ENCODE measurements around the gene XRCC3.

The XRCC3 gene

GRCh38 chr14:103738701-103739451 is 23.6 kb upstream of the XRCC3 start:
- no peak for DNase-seq (ENCODE audit: low spot score)

DNA sequence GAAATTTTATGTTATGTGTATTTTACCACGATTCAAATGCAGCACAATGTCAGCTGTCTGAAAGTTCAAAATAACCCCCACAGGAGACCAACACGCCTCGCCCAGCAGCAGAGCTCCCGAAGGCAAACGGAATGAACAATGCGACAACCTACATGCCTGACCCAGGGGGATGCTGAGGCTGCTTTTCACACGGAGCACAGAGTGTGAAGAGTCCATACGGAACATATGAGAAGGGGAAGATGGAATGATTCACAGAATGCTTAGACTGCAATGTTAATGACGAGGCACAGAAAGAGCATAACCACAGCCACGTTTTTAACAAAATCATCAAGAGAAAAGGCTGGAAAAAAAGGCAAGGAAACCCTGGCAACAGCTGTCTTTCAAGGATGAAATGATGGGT is 22.9 kb upstream of the XRCC3 start:
- no peak for DNase-seq (ENCODE audit: low spot score)

GRCh38 chr14:103737432-103738045 is 22.3 kb upstream of the XRCC3 start:
- no peak for DNase-seq (ENCODE audit: low spot score)

GRCh38 chr14:103736546-103737431 is 21.5 kb upstream of the XRCC3 start:
- DNase-seq (ENCODE audit: low spot score): no peak

- DNase-seq (ENCODE audit: low spot score): no peak
These were observed 20.7 kb upstream of the XRCC3 start for GRCh38 chr14:103735815-103736545.

DNA sequence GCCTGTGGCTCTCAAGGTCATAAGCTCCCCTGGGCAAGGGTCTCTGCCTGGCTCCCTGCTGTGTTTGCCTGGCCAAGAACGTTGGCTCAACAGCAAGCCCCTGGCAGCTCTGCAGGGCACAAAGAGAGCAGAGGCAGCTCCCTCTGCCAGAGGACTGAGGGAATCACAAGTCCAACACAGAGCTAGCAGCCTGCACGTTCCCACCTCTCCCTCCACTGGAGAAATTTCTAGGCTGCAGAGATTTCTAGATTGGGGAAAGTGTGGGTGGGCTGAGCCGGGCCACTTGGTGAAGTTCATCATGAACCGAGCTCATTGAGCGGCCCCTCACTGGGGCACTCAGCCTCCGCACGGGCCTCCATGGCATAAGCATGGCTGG is 20.2 kb upstream of the XRCC3 start:
- DNase-seq (ENCODE audit: low spot score): no peak

DNA sequence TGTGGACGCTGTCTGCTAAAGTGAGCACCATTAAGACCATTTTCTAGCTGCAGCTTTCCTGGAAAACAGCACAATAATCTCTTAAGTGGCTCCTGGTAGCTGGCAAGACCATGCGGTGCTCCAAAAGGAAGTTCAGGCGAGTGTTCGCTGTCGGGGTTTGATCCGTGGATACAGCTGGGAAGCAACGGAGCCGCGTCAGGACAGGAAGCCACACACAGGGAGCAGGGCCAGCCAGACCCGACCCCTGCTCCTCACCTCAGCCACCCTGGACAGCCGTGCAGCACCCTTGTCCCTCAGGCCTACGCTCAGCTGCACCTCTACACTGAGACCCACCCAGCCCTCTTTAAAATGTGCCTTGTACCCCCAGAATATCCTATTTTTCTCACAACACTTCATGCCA is 19.8 kb upstream of the XRCC3 start:
- DNase-seq (ENCODE audit: low spot score): no peak

DNA sequence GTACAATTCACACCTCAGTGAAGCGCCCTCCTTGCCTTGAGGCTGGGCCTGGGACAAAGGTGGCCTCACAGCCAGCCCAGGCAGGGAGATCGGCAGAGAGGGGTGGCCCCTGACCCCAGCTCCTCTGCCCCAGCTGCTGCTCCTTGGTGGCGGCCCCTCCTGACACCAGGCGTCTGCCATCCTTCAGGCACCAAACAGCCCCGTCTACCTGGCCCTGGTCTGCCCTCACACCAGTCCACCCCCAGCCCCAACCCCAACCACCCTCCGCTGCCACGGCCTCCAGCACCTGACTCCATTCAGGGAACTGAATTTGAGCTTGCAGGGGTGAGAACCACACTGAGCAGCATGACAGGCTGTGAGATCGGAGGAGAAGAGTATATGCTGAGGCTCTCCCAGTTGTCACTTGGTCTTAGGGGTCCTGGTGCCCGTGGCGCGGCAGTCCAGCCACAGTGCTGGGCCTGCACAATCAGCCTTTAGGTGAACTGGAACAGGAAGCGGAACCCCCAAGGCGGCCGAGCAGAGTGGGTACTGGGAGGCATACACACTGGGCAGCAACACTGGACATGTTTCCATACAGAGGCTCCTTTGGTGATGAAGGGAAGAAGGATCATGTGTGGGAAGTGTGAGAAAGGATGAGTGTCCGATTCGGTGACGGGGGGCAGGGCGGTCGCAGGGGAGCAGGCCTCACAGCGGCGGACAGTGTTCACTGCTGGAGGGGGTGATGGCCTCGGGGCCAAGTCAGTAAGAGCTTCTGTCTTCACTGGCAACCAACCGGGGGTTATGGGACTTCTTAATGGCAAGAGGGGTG is 19.0 kb upstream of the XRCC3 start:
- DNase-seq (ENCODE audit: low spot score): no peak

- no peak for DNase-seq (ENCODE audit: low spot score)
These were observed 18.4 kb upstream of the XRCC3 start for GRCh38 chr14:103733651-103734050.

DNA sequence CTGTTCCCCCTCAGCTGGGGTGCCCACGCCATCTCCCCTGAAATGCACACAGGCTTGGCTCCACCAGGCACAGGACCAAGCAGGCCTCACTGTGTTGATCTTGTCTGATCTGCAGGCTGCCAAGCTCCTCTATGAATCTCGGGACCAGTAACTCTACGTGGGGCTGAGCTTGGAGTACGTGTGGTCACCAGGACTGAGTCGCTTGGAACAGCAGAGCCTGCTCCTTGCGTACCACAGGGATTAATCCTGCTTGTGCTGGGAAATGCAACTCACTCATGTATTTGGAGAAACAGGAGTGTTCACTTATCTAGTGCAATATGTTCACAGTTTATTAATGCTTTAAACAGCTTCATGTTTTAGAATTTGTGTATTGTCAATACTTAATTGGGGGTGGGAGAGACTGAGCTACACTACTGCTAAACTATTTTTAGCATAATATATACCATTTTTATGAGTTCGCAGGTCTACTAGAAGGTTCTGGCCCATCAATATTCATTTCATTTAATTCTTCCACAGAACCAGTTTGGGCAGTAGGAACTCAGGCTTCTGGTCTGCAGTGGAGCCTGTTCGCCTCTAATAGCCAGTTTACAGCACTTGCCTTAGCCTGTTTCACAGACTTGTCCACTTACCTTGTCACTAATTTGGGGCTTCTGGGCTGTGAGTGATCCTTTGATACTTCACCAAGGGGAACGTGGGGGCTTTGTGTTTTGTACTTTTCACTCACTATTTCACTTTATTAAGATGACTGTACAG is 17.8 kb upstream of the XRCC3 start:
- no peak for DNase-seq (ENCODE audit: low spot score)

GRCh38 chr14:103731916-103732867 is 16.9 kb upstream of the XRCC3 start:
- no peak for DNase-seq (ENCODE audit: low spot score)

DNA sequence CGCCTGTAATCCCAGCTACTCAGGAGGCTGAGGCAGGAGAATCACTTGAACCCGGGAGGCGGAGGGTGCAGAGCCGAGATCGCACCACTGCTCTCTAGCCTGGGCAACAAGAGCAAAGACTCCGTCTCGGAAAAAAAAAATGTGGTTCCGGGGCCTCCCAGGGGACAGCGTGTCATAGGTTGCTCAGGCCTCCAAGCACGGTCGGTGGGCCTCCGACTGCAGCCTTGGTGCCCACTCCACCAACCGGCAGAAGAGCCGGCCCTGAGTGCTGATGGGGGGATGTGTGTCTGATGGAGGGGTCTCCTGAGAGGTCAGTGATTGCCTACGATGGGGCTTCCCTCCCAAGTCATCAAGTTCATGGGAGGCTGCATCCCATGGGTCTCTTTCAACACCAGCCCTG is 16.2 kb upstream of the XRCC3 start:
- no peak for DNase-seq (ENCODE audit: low spot score)

- no peak for DNase-seq (ENCODE audit: low spot score)
These were observed 15.3 kb upstream of the XRCC3 start for GRCh38 chr14:103730490-103731035.

GRCh38 chr14:103729496-103730448 is 14.5 kb upstream of the XRCC3 start:
- DNase-seq (ENCODE audit: low spot score): no peak

GRCh38 chr14:103728721-103729120 is 13.5 kb upstream of the XRCC3 start:
- DNase-seq (ENCODE audit: low spot score): no peak

- DNase-seq (ENCODE audit: low spot score): no peak
These were observed 12.9 kb upstream of the XRCC3 start for GRCh38 chr14:103728141-103728540.

GRCh38 chr14:103727313-103727980 is 12.2 kb upstream of the XRCC3 start:
- DNase-seq (ENCODE audit: low spot score): no peak

All from AG20443 (cell line).